ENCODE data around the gene OGFR.

The OGFR gene

GRCh38 chr20:62824476-62825332, 20.1 kb downstream of the OGFR start:
- no peak for DNase-seq (ENCODE audit: low read depth, low spot score)

- DNase-seq (ENCODE audit: low read depth, low spot score): no peak
Measured at GRCh38 chr20:62825333-62825985, 20.8 kb downstream of the OGFR start.

- DNase-seq (ENCODE audit: low read depth, low spot score): no peak
Measured at GRCh38 chr20:62825986-62826645, 21.5 kb downstream of the OGFR start.

DNA sequence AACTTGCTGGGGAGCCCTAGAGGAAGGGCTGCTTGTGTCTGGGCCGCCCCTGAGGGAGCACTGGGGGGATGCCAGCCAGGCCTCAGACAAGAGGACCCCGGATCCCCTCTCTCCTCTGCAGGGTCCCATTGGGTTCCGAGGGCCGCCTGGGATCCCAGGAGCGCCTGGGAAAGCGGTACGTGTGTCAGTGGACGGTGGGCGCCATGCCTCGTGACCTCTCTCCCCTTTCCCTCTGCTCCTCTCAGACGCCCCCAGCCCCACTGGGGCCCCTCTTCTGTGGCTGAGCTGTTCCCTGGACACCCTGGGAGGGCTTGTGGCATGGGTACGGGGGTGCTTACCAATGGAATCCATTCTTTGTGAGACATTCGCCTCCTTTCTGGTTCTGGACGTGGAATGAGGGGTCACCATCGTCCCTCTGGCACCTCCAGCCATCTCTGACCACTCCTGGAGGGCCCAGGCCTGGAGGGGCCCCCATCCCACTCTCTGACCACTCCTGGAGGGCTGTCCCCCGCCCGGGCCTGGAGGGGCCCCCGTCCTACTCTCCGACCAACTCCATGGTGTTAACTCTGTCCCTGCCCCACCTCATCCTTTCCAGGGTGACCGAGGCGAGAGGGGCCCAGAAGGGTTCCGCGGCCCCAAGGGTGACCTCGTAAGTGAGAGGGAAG, 22.1 kb downstream of the OGFR start:
- no peak for DNase-seq (ENCODE audit: low read depth, low spot score)

- no peak for DNase-seq (ENCODE audit: low read depth, low spot score)
Measured at GRCh38 chr20:62827311-62828038, 22.8 kb downstream of the OGFR start.

DNA sequence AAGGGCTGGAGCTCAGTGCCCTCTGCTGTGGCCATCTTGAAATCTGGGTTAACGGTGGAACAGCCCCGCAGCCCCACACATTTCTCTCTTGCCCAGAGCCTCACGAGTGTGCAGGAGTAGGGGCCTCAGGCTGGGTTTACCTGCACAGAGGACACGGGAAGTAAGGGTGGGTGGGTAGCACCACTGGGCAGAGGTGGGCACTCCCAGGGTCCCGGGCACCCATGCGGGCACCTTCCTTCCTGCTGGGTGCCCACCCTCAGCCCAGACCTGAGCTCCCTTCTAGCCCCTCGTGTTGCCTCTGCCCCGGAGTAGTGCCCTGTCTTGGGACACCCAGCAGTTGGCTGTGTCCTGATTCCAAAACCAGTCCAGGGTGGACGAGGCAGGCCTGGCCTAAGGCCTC, 23.4 kb downstream of the OGFR start:
- no peak for DNase-seq (ENCODE audit: low read depth, low spot score)

- no peak for DNase-seq (ENCODE audit: low read depth, low spot score)
Measured at GRCh38 chr20:62828511-62829230, 24.0 kb downstream of the OGFR start.

DNA sequence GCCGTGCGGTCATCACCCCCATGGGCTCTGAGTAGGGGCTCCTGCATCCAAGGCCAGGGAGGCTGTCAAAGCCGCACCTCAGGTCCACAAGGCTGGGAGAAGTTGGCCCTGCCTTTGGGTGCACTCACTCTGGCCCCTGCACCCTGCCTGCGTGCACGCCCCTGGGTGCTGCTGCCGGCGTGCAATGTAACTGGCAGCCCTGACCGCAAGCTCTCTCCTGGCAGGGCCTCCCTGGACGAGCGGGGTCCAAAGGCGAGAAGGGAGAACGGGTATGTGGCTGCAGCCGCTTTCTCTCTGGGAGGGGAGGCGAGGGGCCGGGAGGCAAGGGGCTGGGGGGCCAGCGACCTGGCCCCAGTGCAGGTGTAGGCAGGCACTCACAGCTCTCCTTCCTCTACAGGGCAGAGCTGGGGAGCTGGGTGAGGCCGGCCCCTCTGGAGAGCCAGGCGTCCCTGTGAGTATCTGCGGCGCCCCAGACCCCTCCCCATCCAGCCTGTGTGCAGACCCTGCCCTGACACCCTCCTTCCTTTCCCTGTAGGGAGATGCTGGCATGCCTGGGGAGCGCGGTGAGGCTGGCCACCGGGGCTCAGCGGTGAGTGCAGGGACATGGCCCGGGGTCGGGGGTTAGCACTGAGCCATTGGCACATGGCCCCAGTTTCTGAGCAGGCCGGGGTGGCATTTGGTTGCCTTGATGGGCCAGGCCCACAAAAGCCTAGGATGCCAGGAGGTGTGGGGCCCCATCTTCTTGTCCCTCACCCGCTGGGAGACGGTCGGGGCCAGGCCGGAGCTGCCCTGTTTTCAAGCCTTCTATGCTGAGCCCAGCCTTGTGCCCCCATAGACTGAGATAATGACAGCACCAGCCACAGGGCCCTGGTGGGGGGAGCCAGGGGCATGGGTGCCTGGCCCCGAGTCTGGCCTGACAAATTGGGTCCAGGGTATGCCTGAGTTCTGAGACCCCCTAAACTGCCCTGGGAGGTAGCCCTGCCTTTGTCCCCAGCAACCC, 24.9 kb downstream of the OGFR start:
- no peak for DNase-seq (ENCODE audit: low read depth, low spot score)

GRCh38 chr20:62830251-62830650, 25.6 kb downstream of the OGFR start:
- no peak for DNase-seq (ENCODE audit: low read depth, low spot score)

DNA sequence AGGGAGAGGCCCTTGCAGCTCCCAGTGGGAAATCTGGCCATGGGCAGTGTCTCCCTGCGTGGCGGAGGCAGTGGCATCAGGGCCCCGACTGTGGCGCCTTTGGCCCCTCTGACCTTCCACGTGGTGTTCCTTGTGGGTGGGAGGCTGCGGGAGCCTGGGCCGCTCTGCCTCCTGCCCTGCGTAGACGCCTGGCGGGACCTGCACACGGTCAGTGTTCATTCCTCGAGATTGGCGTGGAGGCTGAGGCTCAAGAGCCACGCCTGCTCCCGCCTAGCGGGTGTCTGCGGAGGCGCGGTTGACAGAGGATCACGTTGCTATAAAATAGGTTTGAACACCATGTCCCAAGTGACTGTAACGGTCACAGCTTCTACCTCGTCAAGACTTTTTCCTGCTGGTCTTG, 26.2 kb downstream of the OGFR start:
- no peak for DNase-seq (ENCODE audit: low read depth, low spot score)

GRCh38 chr20:62831361-62831788, 26.7 kb downstream of the OGFR start:
- DNase-seq (ENCODE audit: low read depth, low spot score): no peak

DNA sequence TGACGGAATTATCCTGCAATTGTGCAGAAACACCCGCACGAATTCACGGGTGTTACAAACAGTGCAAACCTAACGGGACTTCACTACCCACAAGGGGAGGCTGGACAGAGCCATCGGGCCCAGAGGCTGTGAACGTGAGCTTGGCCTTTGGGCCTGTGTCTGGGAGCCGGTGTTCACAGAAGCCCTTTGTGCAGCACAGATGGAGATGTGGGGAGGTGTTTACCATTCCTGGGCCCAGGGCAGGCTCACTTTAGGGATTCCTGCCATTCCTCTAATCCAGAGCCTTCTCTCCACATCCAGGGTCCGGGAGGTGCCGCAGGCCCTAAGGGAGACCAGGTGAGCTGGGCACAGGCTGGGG, 27.2 kb downstream of the OGFR start:
- DNase-seq (ENCODE audit: low read depth, low spot score): no peak

GRCh38 chr20:62832212-62832922, 27.7 kb downstream of the OGFR start:
- DNase-seq (ENCODE audit: low read depth, low spot score): no peak

- DNase-seq (ENCODE audit: low read depth, low spot score): no peak
Measured at GRCh38 chr20:62832951-62833391, 28.3 kb downstream of the OGFR start.

GRCh38 chr20:62834967-62835730, 30.5 kb downstream of the OGFR start:
- no peak for DNase-seq (ENCODE audit: low read depth, low spot score)

DNA sequence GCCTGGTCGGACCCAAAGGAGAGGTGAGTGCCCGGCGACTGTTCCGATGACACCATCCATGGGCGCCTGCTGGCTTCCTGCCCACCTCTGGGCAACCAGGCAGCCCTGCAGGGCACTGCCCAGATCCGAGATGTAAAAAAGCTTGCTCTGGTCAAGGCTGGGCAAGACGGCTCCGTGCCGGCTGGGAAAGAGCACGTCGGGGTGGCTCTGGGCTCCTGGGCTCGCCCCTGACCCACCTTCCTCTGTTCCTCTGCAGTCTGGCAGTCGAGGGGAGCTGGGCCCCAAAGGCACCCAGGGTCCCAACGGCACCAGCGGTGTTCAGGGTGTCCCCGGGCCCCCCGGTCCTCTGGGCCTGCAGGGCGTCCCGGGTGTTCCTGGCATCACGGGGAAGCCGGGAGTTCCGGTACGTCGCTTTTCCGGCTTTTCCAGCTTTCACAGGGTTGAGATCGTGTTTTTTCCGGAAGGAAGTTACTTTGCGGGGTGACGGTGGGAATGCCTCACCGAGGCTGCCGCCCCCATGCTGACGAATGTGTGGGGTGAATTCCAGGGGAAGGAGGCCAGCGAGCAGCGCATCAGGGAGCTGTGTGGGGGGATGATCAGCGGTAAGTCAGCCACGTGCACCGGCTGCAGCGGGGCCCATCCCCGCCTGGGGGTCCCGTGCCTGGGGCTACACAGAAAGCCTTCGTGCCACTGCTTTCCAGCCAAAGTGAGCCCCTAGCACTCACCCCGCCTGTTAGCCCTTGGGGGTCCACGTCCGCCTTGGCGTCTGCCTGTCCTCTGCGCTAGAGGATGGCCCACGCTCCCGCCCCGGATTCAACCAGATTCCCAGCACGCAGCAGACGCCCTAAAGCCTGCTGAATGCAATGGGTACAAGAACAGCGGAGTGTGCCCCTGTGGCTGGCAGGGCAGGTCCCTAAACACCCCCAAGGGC, 31.6 kb downstream of the OGFR start:
- no peak for DNase-seq (ENCODE audit: low read depth, low spot score)

DNA sequence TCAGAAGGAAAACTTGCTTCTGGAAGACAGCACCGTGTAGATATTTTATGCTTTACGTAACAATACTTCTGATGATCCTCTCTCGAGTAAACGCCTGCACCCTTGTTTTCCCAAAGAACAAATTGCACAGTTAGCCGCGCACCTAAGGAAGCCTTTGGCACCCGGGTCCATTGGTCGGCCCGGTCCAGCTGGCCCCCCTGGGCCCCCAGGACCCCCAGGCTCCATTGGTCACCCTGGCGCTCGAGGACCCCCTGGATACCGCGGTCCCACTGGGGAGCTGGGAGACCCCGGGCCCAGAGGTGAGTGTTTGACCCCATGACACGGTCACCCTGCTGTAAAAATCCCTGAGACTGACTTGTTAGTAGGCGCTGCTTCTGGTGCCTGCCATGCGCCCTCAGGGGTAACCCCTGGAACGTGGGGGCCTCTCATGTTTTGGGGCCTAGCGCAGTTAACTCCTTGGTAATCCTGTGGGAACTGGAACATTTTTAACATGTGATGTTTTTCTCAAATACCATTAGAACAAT, 32.4 kb downstream of the OGFR start:
- DNase-seq (ENCODE audit: low read depth, low spot score): no peak
